GM13977 (cell line): ENCODE results near the gene UBC.

ENCODE experiments used
- DNase-seq: peaks from one replicate; pipeline ENCODE4 v3.0.0; 2012; ENCODE audit warnings: low spot score
- in situ Hi-C: fragments of 300-500 bp; cut with MboI; formaldehyde crosslinking; loops from one replicate; pipeline ENCODE4 v1.12.0; 2022; ENCODE audit warnings: low sequenced_read_pairs, low pct_unique_long_range_greater_than_20kb, mixed read lengths, inconsistent platforms; ENCODE audit not compliant: unreplicated experiment
- TF ChIP-seq, protein P1 (sequence below): IDR thresholded peaks from 2 replicates; pipeline ENCODE4 v1.5.1; 2012; ENCODE audit warnings: mild to moderate bottlenecking, control low read depth; ENCODE audit not compliant: insufficient read depth; ENCODE audit errors: extremely low read depth, missing control alignments

The UBC gene

DNA sequence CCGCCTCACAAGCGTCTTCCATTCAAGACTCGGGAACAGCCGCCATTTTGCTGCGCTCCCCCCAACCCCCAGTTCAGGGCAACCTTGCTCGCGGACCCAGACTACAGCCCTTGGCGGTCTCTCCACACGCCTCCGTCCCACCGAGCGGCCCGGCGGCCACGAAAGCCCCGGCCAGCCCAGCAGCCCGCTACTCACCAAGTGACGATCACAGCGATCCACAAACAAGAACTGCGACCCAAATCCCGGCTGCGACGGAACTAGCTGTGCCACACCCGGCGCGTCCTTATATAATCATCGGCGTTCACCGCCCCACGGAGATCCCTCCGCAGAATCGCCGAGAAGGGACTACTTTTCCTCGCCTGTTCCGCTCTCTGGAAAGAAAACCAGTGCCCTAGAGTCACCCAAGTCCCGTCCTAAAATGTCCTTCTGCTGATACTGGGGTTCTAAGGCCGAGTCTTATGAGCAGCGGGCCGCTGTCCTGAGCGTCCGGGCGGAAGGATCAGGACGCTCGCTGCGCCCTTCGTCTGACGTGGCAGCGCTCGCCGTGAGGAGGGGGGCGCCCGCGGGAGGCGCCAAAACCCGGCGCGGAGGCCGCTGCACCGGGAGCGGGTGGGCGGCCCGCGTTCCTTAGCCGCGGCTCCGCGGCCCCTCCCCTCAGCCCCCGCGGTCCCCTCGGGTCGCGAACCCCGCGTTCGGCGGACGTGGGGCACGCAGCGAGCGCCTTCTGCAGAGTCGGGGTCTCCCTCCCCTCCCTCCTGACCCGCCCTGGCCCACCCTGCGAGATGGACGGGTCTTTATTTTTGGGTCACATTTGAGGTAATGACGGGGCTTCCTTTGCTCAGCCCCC, at the start of gene UBC:
UBC (minus strand) TSS at position 259 of the 847 bp plus-strand sequence. CDS start 879 bp downstream, outside the sequence.
- in situ Hi-C loops = no loop called here
- peak; percentile 84 for DNase-seq
- TF ChIP-seq, protein P1, sequence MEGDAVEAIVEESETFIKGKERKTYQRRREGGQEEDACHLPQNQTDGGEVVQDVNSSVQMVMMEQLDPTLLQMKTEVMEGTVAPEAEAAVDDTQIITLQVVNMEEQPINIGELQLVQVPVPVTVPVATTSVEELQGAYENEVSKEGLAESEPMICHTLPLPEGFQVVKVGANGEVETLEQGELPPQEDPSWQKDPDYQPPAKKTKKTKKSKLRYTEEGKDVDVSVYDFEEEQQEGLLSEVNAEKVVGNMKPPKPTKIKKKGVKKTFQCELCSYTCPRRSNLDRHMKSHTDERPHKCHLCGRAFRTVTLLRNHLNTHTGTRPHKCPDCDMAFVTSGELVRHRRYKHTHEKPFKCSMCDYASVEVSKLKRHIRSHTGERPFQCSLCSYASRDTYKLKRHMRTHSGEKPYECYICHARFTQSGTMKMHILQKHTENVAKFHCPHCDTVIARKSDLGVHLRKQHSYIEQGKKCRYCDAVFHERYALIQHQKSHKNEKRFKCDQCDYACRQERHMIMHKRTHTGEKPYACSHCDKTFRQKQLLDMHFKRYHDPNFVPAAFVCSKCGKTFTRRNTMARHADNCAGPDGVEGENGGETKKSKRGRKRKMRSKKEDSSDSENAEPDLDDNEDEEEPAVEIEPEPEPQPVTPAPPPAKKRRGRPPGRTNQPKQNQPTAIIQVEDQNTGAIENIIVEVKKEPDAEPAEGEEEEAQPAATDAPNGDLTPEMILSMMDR = no peak

DNA sequence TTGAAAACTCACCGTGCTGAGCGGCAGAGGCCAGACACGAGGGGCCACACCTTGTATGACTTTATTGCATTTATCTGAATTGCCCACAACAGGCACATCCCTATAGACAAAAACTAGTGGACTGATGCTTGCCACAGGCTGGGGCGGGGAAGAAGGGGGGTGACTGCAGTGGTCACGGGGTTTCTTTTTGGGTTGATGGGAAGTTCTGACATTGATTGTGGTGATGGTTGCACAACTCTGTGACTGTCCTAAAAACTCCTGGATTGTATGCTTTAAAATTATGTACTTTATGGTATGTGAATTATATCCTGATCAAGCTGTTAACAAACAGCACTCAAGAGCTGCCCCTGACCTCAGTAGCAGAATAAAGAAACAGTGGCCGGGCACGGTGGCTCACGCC, 48.8 kb upstream of the UBC start:
- TF ChIP-seq, protein P1 = no peak
- DNase-seq = no peak

DNA sequence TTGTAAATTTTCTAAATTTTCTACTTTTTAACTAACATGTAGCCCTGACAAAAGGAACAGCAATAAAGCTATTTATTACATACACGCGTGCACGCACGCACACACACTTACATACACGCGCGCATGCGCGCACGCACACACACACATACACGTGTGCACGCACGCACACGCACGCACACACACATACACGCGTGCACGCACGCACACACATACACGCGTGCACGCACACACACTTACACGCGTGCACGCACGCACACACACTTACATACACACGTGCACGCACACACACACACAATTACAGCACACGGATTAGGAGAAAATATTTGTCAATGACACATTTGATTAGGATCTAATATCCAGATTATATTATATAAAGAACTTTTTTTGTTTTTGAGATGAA, 46.6 kb upstream of the UBC start:
- in situ Hi-C loops = no loop called here
- TF ChIP-seq, protein P1 = no peak
- no peak for DNase-seq

More for the DNA sequence above, 48.8 kb upstream of the UBC start:
- in situ Hi-C loops = no loop called here

DNA sequence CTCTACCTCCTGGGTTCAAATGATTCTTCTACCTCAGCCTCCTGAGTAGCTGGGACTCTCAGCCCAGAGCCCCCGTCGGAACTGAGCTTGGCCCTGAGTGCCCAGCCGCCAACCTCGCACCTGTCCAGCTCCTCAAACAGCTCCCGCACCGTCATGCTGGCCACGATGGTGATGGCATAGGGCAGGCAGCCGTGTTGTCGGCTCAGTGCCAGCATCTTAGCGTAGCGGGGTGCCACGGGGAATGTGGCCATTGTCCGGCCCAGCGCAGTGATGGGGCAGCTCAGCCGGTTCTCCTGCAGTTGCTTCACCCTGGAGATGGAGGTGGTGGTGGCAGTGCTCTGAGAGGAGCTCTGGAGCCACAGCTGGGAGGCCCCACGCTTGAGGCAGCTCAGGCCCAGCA, 42.1 kb upstream of the UBC start:
- TF ChIP-seq, protein P1 = no peak
- DNase-seq = no peak
- in situ Hi-C loops = no loop called here

DNA sequence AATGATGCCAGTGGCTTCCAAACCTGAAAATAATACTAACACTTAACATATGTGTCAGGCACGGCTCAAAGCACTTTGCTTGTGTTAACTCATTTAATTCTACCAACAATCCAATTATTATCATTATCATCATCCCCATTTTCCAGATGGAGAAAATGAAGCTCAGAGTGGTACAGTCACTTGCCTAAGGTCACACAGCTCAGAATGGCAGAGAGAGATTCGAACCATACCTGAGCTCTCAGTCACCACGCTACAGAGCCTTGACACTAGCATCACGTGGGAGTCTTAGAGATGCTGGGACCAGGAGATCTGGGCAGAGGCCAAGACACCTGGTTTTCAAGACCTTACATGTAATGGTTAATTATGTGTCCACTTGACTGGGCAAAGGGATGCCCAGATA, 40.3 kb upstream of the UBC start:
- TF ChIP-seq, protein P1 = no peak
- no peak for DNase-seq
- in situ Hi-C loops = no loop called here

DNA sequence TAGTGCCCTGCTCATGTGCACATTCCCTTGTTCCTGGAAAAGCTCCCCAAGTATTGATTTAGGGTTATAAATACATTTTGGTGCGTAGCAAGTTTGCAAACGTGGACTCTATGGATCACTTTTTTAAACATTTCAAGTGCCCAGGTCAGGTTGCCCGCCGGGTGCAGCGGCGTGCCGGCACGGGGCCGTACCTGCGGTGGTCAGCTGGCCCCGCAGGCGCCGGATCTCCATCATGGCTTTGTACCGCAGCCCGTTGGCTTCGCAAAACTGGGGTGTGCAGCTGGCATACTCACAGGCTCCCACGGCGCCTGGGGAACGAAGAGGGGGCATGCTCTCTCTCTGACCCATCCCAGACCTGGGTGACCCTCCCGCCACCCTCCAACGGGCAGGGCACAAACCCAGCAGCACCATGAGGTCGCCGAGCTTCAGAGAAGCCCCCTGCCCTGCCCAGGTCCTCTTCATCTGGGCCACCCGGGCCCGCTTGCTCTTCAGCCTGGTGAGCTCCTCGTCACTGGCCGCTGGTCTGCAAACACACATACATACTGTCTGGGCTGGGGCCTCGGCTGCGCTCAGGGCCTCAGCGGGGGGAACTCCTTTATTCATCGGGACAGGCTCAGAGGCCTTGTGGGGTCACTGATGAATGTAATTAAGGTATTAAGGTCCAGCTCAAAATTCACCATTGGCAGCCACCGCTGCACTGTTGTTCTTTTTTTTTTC, 39.4 kb upstream of the UBC start:
- in situ Hi-C loops = no loop called here
- DNase-seq = no peak
- TF ChIP-seq, protein P1 = no peak
